MCF 10A (cell line): Measurements from ENCODE around the gene BHLHE40. TPM values are rescaled to one million over a fixed set of nuclear protein-coding genes. Genes with fewer than 3 reads are reported as not detected.

Source experiments
- BruUV-seq: library from RNA; stranded (reverse); fragments of 400-500 nt; replicated peaks from 2 replicates; lab custom pipeline; 2021; lab: Mats Ljungman, UMichigan
- CTCF ChIA-PET: fragments of 300-600 bp; sonication (Branson Sonifier 250); formaldehyde crosslinking; extraction: SDS; loops from one replicate; lab custom pipeline; 2021; ENCODE audit warnings: antibody characterized with exemption, inconsistent platforms; lab: Yijun Ruan, JAX
- POLR2A ChIA-PET: fragments of 300-600, 350-650 bp; sonication (Branson Sonifier 250); formaldehyde crosslinking; extraction: SDS; loops from one replicate; lab custom pipeline; 2020; ENCODE audit warnings: antibody characterized with exemption, inconsistent platforms; lab: Yijun Ruan, JAX
- DNase-seq: peaks from one replicate; pipeline ENCODE4 v3.0.0-alpha.2; 2018; ENCODE audit not compliant: unreplicated experiment
- H3K27ac Mint-ChIP-seq: one replicate; pipeline ENCODE4 v1.8.0; 2022; ENCODE audit warnings: mild to moderate bottlenecking, low read depth, mixed read lengths; ENCODE audit not compliant: unreplicated experiment
- H3K27me3 Mint-ChIP-seq: one replicate; pipeline ENCODE4 v1.8.0; 2022; ENCODE audit warnings: mixed read lengths; ENCODE audit not compliant: insufficient read depth, unreplicated experiment
- H3K36me3 Mint-ChIP-seq: one replicate; pipeline ENCODE4 v1.8.0; 2022; ENCODE audit warnings: mild to moderate bottlenecking, moderate library complexity, mixed read lengths; ENCODE audit not compliant: insufficient read depth, unreplicated experiment
- H3K4me1 Mint-ChIP-seq: one replicate; pipeline ENCODE4 v1.8.0; 2022; ENCODE audit warnings: mixed read lengths; ENCODE audit not compliant: insufficient read depth, unreplicated experiment
- H3K4me3 Mint-ChIP-seq: one replicate; pipeline ENCODE4 v1.8.0; 2022; ENCODE audit warnings: mild to moderate bottlenecking, moderate library complexity, mixed read lengths; ENCODE audit not compliant: unreplicated experiment
- H3K9me3 Mint-ChIP-seq: one replicate; pipeline ENCODE4 v1.8.0; 2022; ENCODE audit warnings: mixed read lengths; ENCODE audit not compliant: unreplicated experiment
- intact Hi-C: fragments of 100-400 bp; cut with micrococcal nuclease; formaldehyde crosslinking; loops from 2 replicates; pipeline ENCODE4 v1.14.1; 2022
- total RNA-seq: library from RNA; stranded (reverse); gene quantifications from 2 replicates; pipeline ENCODE4 v1.2.3, GENCODE V29; 2022
- TF ChIP-seq, protein P1 (sequence below): fragments of 200-600 bp; IDR thresholded peaks from one replicate; pipeline ENCODE4 v1.8.0; 2022; ENCODE audit warnings: antibody characterized with exemption, mild to moderate bottlenecking; ENCODE audit not compliant: unreplicated experiment

Gene BHLHE40
- total RNA-seq, 1 experiment from 2014 or later = 16.8 TPM

DNA sequence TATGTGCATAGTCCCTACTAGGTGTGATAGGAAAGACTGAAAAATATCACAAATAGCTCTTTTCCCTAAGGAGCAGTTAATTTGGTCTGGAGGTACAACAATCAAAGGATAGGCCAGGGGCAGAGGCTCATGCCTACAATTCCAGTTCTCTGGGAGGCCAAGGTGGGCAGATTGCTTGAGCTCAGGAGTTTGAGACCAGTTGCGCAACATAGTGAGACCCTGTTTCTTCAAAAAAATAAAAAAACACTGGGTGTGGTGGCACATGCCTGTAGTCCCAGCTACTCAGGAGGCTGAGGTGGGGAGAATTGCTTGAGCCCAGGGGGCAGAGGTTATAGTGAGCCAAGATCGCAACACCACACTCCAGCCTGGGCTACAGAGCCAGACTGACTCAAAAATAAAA lies 30.2 kb upstream of the BHLHE40 start:
- intact Hi-C loops = no loop called here
- DNase-seq = no peak
- TF ChIP-seq, protein P1, sequence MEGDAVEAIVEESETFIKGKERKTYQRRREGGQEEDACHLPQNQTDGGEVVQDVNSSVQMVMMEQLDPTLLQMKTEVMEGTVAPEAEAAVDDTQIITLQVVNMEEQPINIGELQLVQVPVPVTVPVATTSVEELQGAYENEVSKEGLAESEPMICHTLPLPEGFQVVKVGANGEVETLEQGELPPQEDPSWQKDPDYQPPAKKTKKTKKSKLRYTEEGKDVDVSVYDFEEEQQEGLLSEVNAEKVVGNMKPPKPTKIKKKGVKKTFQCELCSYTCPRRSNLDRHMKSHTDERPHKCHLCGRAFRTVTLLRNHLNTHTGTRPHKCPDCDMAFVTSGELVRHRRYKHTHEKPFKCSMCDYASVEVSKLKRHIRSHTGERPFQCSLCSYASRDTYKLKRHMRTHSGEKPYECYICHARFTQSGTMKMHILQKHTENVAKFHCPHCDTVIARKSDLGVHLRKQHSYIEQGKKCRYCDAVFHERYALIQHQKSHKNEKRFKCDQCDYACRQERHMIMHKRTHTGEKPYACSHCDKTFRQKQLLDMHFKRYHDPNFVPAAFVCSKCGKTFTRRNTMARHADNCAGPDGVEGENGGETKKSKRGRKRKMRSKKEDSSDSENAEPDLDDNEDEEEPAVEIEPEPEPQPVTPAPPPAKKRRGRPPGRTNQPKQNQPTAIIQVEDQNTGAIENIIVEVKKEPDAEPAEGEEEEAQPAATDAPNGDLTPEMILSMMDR = no peak
- no peaks in the 10 kb centered on the region for H3K27me3 Mint-ChIP-seq
- no peaks in the 10 kb centered on the region for H3K4me1 Mint-ChIP-seq
- no TSS peak for BruUV-seq
- H3K9me3 Mint-ChIP-seq = no peaks in the 10 kb centered on the region
- no peaks in the 10 kb centered on the region for H3K36me3 Mint-ChIP-seq
- ChIA-PET CTCF (interaction anchor here (0.6 to 1.1 kb wide), 7 partner anchors 9 to 1384 kb away, joined by 3 to 7 read pairs (median 3); no protein-coding TSS in a partner anchor), POLR2A (interaction anchor here (0.9 to 1.2 kb wide), 3 partner anchors 11 to 228 kb away, joined by 3 to 4 read pairs (median 4); no protein-coding TSS in a partner anchor)
- H3K4me3 Mint-ChIP-seq = no peak overlapping the region
- H3K27ac Mint-ChIP-seq = no peak overlapping the region

DNA sequence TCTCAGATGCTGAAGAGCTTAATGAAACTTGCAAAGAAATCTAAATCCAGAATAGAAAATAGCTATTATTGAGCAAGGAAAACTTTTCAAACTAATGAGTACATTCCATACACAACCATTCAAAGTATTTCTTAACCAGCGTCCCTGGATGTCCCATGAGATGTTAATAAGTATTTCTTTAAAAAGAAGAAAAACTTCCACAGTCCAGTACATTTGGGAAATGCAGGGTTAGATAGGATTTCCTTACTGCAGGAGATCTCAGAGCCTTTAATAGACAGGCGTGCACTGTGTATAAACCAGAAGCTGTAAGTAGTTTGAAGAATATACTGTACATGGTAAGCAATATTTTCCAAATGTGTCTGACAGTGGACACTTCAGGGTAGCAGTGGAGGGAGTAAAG lies 29.6 kb upstream of the BHLHE40 start:
- Mint-ChIP-seq H3K4me1 (no peaks in the 10 kb centered on the region), H3K27ac (no peak overlapping the region), H3K4me3 (no peak overlapping the region), H3K27me3 (no peaks in the 10 kb centered on the region), H3K36me3 (no peaks in the 10 kb centered on the region), H3K9me3 (no peaks in the 10 kb centered on the region)
- ChIA-PET POLR2A (interaction anchor here (0.6 to 1.2 kb wide), 2 partner anchors 12 to 109 kb away, joined by 3 to 4 read pairs; no protein-coding TSS in a partner anchor), CTCF (interaction anchor here (0.6 to 0.9 kb wide), 3 partner anchors 9 to 31 kb away, joined by 3 to 7 read pairs (median 3); no protein-coding TSS in a partner anchor)
- intact Hi-C loops = no loop called here
- TF ChIP-seq, protein P1 = no peak
- no peak for DNase-seq
- BruUV-seq = no TSS peak

DNA sequence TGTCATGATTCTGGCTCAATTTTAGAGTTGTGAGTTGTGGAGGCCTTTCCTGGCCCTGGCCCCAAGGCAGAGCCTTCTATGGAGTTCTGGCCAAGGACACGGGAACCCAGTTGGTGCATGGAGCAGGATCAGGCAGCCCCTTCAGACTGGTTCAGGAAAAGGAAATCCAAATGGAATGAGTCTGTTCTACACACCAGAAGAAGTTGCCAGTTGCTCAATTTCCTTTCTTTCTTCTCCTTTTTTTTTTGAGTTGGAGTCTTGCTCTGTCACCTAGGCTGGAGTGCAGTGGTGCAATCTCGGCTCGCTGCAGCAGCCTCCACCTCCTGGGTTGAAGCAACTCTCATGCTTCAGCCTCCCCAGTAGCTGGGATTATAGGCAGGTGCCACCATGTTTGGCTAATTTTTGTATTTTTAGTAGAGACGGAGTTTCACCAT lies 28.9 kb upstream of the BHLHE40 start:
- ChIA-PET CTCF (no interaction called here), POLR2A (no interaction called here)
- no peak overlapping the region for H3K4me3 Mint-ChIP-seq
- TF ChIP-seq, protein P1 = no peak
- no peaks in the 10 kb centered on the region for H3K9me3 Mint-ChIP-seq
- no peaks in the 10 kb centered on the region for H3K36me3 Mint-ChIP-seq
- no TSS peak for BruUV-seq
- intact Hi-C loops = no loop called here
- no peak for DNase-seq
- H3K27me3 Mint-ChIP-seq = no peaks in the 10 kb centered on the region
- H3K4me1 Mint-ChIP-seq = no peaks in the 10 kb centered on the region
- no peak overlapping the region for H3K27ac Mint-ChIP-seq

DNA sequence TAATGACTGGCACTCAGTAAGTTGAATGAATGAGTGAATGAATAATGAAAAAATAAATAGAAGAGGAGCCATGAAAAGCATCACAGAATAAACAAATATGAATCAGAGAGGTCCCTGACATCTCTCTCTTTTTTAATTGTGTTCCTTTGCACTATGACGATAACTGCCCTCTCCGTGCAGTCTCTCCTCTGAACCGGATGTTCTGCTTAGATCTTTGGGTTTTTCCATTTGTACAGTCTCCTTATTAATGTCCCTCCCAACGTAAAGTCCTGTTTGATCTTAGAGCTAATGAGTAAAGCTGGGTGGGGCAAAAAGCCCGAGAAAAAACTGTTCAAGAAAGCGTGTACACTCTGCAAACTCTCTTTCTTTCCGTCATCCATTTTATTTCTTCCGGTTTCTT lies 28.3 kb upstream of the BHLHE40 start:
- TF ChIP-seq, protein P1 = no peak
- Mint-ChIP-seq H3K4me3 (no peak overlapping the region), H3K4me1 (no peaks in the 10 kb centered on the region), H3K27ac (no peak overlapping the region), H3K36me3 (no peaks in the 10 kb centered on the region), H3K9me3 (no peaks in the 10 kb centered on the region), H3K27me3 (no peaks in the 10 kb centered on the region)
- intact Hi-C loops = no loop called here
- no peak for DNase-seq
- no TSS peak for BruUV-seq
- POLR2A ChIA-PET = interaction anchor here (0.7 kb wide), 1 partner anchor 77 kb away, joined by 4 read pairs; no protein-coding TSS in a partner anchor
- CTCF ChIA-PET = no interaction called here
